HepG2 (cell line): ENCODE data around the gene S1PR2. TPM values are rescaled to one million over a fixed set of nuclear protein-coding genes. Genes with fewer than 3 reads are reported as not detected.

Experiments used
- ARHGAP35 ChIP-seq: sonication (generic); formaldehyde crosslinking; IDR thresholded peaks from 2 replicates; pipeline ENCODE4 v1.9.0; 2022; ENCODE audit warnings: mild to moderate bottlenecking, inconsistent platforms, moderate library complexity, missing genetic modification reagents, borderline replicate concordance
- ARNTL ChIP-seq: sonication (generic); formaldehyde crosslinking; IDR thresholded peaks from 2 replicates; pipeline ENCODE4 v1.4.0; 2020; ENCODE audit warnings: mild to moderate bottlenecking, missing genetic modification reagents
- CEBPG ChIP-seq: IDR thresholded peaks from 2 replicates; pipeline ENCODE4 v1.6.1; 2016
- FOXP1 ChIP-seq, 2 experiments: fragments of 450-650 bp in 1 of 2; IDR thresholded peaks; 2 replicates each; pipeline ENCODE4 v1.6.1; 2017 to 2018; ENCODE audit warnings: antibody characterized with exemption in 1 of 2
- JDP2 ChIP-seq: sonication (generic); formaldehyde crosslinking; IDR thresholded peaks from 2 replicates; pipeline ENCODE4 v1.8.1; 2022; ENCODE audit warnings: missing genetic modification reagents, borderline replicate concordance
- MEF2D ChIP-seq: sonication (generic); formaldehyde crosslinking; IDR thresholded peaks from 2 replicates; pipeline ENCODE4 v1.5.1; 2020; ENCODE audit warnings: mild to moderate bottlenecking, missing genetic modification reagents
- MIXL1 ChIP-seq: IDR thresholded peaks from 2 replicates; pipeline ENCODE4 v1.6.1; 2016
- SP140L ChIP-seq: sonication (generic); formaldehyde crosslinking; IDR thresholded peaks from 2 replicates; pipeline ENCODE4 v1.4.0; 2020; ENCODE audit warnings: missing genetic modification reagents, borderline replicate concordance
- THYN1 ChIP-seq: sonication (generic); formaldehyde crosslinking; IDR thresholded peaks from 2 replicates; pipeline ENCODE4 v1.8.1; 2023; ENCODE audit warnings: low read depth, mild to moderate bottlenecking, moderate library complexity, missing genetic modification reagents, borderline replicate concordance
- U2AF2 ChIP-seq: fragments of 200-400 bp; formaldehyde crosslinking; IDR thresholded peaks from 2 replicates; pipeline ENCODE4 v1.6.1; 2017; ENCODE audit warnings: low read depth, mild to moderate bottlenecking, low read length
- XRCC5 ChIP-seq: fragments of 200-400 bp; formaldehyde crosslinking; optimal IDR thresholded peaks from 2 replicates; pipeline ENCODE3; 2017; ENCODE audit warnings: mild to moderate bottlenecking, low read length
- ZFP82 ChIP-seq: sonication (generic); formaldehyde crosslinking; IDR thresholded peaks from 2 replicates; pipeline ENCODE4 v1.5.1; 2020; ENCODE audit warnings: mild to moderate bottlenecking, missing genetic modification reagents, borderline replicate concordance
- ZMYM2 ChIP-seq: sonication (generic); formaldehyde crosslinking; IDR thresholded peaks from 2 replicates; pipeline ENCODE4 v1.8.0; 2022; ENCODE audit warnings: mild to moderate bottlenecking, missing genetic modification reagents
- ZNF33A ChIP-seq: sonication (generic); formaldehyde crosslinking; IDR thresholded peaks from 2 replicates; pipeline ENCODE4 v1.5.1; 2020; ENCODE audit warnings: missing genetic modification reagents, mild to moderate bottlenecking, moderate library complexity, borderline replicate concordance
- ZNF350 ChIP-seq: sonication (generic); formaldehyde crosslinking; IDR thresholded peaks from 2 replicates; pipeline ENCODE4 v1.4.0; 2020; ENCODE audit warnings: mild to moderate bottlenecking, low read depth, missing genetic modification reagents, borderline replicate concordance
- ZNF766 ChIP-seq: sonication (generic); formaldehyde crosslinking; IDR thresholded peaks from 2 replicates; pipeline ENCODE4 v1.5.0; 2020; ENCODE audit warnings: missing genetic modification reagents, borderline replicate concordance
- polyA plus RNA-seq, 8 experiments: library from polyadenylated mRNA; depleted of rRNA in 3 of 8; stranded (reverse) in 7 of 8; unstranded in 1 of 8; fragments of >200 nt; fragmentation: Illumina TruSeq in 4 of 8; extraction: Trizol in 4 of 8; gene quantifications; 2 replicates each; pipeline versions ENCODE4 v1.2.1 to v1.2.3, GENCODE V29; 2011 to 2016; ENCODE audit warnings: low read depth in 4 of 8, missing spikeins in 1 of 8, mixed read lengths in 1 of 8; ENCODE audit not compliant: insufficient read depth in 1 of 8
- total RNA-seq, 5 experiments: library from RNA; depleted of rRNA; stranded (reverse); fragments of >200 nt; fragmentation: Illumina TruSeq; extraction: Trizol; gene quantifications; 2 replicates each; pipeline ENCODE4 v1.2.3, GENCODE V29; 2016; ENCODE audit warnings: low read depth in 1 of 5
- TF ChIP-seq, protein P1 (sequence below): sonication (generic); formaldehyde crosslinking; IDR thresholded peaks from 2 replicates; pipeline ENCODE4 v1.5.0; 2020; ENCODE audit warnings: missing genetic modification reagents
- TF ChIP-seq, protein P2 (sequence below): sonication (generic); formaldehyde crosslinking; IDR thresholded peaks from 2 replicates; pipeline ENCODE4 v1.9.0; 2022; ENCODE audit warnings: low read depth, missing genetic modification reagents
- TF ChIP-seq, protein P3 (sequence below): sonication (generic); formaldehyde crosslinking; IDR thresholded peaks from 2 replicates; pipeline ENCODE4 v1.8.1; 2023; ENCODE audit warnings: missing genetic modification reagents, mild to moderate bottlenecking, borderline replicate concordance
- TF ChIP-seq, protein P4 (sequence below): IDR thresholded peaks from 2 replicates; pipeline ENCODE4 v1.6.1; 2016; ENCODE audit warnings: missing genetic modification reagents, missing compliant biosample characterization
- TF ChIP-seq, protein P5 (sequence below): sonication (generic); formaldehyde crosslinking; IDR thresholded peaks from 2 replicates; pipeline ENCODE4 v1.5.0; 2020; ENCODE audit warnings: missing genetic modification reagents
- TF ChIP-seq, protein P6 (sequence below), 2 experiments: sonication (generic) in 1 of 2; formaldehyde crosslinking in 1 of 2; IDR thresholded peaks; 2 replicates each; pipeline versions ENCODE4 v1.5.1 to v1.6.1; 2011 to 2020; ENCODE audit warnings: borderline replicate concordance in 1 of 2, low read depth in 1 of 2, low read length in 1 of 2, mild to moderate bottlenecking in 1 of 2, missing genetic modification reagents in 1 of 2, moderate library complexity in 1 of 2

The S1PR2 gene
- total and polyA plus RNA-seq, 2 of the 13 experiments (the other 11 are each of a cell fraction or from before 2014, with no cell fraction given) = 0.91 to 1.3 TPM

DNA sequence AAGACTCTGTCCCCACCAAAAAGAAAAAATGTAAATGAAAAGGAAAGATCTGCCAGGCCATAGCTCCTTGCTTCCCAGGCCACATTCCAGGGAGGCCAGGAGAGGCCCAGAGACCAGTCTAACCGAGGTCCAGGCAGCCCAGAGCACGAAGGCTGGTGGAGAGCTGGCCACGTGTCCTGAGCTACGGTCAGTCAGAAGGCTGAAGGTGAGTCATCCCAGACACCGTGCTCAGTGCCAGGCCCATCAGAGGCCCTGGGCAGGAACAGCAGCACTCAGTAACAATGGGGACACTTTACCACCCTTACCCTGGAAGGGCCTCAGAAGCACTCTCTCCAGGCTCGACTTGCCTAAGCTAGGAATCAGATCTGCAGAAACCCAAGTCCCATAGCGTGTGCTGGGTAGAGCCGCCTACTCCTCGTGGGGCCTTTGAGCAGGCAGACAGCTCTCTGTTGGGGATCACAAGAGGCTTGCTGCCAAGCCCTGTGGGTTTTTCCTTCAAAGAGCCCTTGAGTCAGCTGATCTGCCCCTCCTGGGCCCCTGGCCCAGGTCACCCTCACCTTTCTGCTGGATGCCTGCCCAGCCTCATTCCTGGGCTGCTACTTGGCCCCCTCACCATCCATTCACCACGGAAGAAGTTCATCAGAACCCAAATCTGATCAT lies 24.8 kb downstream of the S1PR2 start (continued):
- TF ChIP-seq, protein P1, sequence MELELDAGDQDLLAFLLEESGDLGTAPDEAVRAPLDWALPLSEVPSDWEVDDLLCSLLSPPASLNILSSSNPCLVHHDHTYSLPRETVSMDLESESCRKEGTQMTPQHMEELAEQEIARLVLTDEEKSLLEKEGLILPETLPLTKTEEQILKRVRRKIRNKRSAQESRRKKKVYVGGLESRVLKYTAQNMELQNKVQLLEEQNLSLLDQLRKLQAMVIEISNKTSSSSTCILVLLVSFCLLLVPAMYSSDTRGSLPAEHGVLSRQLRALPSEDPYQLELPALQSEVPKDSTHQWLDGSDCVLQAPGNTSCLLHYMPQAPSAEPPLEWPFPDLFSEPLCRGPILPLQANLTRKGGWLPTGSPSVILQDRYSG (CRISPR knock-in tag) = no peak
- TF ChIP-seq U2AF2 (no peak), FOXP1 (IDR thresholded peaks at IDR 0.05) (no peak), FOXP1 (CRISPR knock-in tag; IDR thresholded peaks at IDR 0.05) (no peak), ZNF350 (CRISPR knock-in tag) (peak; percentile 53; the same call in 1 of the 2 replicates), JDP2 (CRISPR knock-in tag) (no peak), ZNF33A (CRISPR knock-in tag) (no peak), ARNTL (0 out of 2 replicates have a peak, but pooled peaks have one; percentile 21), MEF2D (CRISPR knock-in tag) (no peak), XRCC5 (no peak), ZFP82 (CRISPR knock-in tag) (no peak), ZNF766 (CRISPR knock-in tag) (0 out of 2 replicates have a peak, but pooled peaks have one; percentile 39), SP140L (CRISPR knock-in tag) (no peak), CEBPG (CRISPR knock-in tag) (no peak), ARHGAP35 (CRISPR knock-in tag) (no peak), THYN1 (CRISPR knock-in tag) (no peak), MIXL1 (CRISPR knock-in tag) (no peak), ZMYM2 (no peak)
- TF ChIP-seq, protein P2, sequence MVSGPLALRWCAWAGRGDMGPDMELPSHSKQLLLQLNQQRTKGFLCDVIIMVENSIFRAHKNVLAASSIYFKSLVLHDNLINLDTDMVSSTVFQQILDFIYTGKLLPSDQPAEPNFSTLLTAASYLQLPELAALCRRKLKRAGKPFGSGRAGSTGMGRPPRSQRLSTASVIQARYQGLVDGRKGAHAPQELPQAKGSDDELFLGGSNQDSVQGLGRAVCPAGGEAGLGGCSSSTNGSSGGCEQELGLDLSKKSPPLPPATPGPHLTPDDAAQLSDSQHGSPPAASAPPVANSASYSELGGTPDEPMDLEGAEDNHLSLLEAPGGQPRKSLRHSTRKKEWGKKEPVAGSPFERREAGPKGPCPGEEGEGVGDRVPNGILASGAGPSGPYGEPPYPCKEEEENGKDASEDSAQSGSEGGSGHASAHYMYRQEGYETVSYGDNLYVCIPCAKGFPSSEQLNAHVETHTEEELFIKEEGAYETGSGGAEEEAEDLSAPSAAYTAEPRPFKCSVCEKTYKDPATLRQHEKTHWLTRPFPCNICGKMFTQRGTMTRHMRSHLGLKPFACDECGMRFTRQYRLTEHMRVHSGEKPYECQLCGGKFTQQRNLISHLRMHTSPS (CRISPR knock-in tag) = peak; percentile 78; the same call in 1 of the 2 replicates
- TF ChIP-seq, protein P3, sequence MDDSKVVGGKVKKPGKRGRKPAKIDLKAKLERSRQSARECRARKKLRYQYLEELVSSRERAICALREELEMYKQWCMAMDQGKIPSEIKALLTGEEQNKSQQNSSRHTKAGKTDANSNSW = no peak
- TF ChIP-seq, protein P4, sequence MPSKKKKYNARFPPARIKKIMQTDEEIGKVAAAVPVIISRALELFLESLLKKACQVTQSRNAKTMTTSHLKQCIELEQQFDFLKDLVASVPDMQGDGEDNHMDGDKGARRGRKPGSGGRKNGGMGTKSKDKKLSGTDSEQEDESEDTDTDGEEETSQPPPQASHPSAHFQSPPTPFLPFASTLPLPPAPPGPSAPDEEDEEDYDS = no peak
- TF ChIP-seq, protein P5, sequence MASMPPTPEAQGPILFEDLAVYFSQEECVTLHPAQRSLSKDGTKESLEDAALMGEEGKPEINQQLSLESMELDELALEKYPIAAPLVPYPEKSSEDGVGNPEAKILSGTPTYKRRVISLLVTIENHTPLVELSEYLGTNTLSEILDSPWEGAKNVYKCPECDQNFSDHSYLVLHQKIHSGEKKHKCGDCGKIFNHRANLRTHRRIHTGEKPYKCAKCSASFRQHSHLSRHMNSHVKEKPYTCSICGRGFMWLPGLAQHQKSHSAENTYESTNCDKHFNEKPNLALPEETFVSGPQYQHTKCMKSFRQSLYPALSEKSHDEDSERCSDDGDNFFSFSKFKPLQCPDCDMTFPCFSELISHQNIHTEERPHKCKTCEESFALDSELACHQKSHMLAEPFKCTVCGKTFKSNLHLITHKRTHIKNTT = no peak
- TF ChIP-seq, protein P6, sequence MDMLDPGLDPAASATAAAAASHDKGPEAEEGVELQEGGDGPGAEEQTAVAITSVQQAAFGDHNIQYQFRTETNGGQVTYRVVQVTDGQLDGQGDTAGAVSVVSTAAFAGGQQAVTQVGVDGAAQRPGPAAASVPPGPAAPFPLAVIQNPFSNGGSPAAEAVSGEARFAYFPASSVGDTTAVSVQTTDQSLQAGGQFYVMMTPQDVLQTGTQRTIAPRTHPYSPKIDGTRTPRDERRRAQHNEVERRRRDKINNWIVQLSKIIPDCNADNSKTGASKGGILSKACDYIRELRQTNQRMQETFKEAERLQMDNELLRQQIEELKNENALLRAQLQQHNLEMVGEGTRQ (IDR thresholded peaks at IDR 0.05; ENCODE audit: low read depth, low read length) = peak; percentile 62
- TF ChIP-seq, protein P6 (CRISPR knock-in tag; IDR thresholded peaks at IDR 0.05; ENCODE audit: borderline replicate concordance) = peak; percentile 59; the same call in 1 of the 2 replicates
